GM12878 (cell line): Measurements from ENCODE around the gene LRTM1. TPM values are rescaled to one million over a fixed set of nuclear protein-coding genes. Genes with fewer than 3 reads are reported as not detected.

ENCODE experiments used
- ATAC-seq: fragments of 200-7000 bp; cut with Tn5 transposase; 3 replicates; pipeline ENCODE4 v1.9.1; 2020; ENCODE audit warnings: mild to moderate bottlenecking, moderate library complexity
- BruUV-seq: library from RNA; stranded (reverse); fragments of 400-500 nt; replicated peaks from 2 replicates; lab custom pipeline; 2021; lab: Mats Ljungman, UMichigan
- CTCF ChIA-PET: fragments of 300-600 bp; sonication (Branson Sonifier 250); formaldehyde crosslinking; extraction: SDS; loops from one replicate; lab custom pipeline; 2021; ENCODE audit warnings: inconsistent platforms; lab: Yijun Ruan, JAX
- POLR2A ChIA-PET: fragments of 350-600 bp; formaldehyde crosslinking; extraction: SDS; loops from one replicate; lab custom pipeline; 2021; ENCODE audit warnings: inconsistent platforms; lab: Charles Lee
- RAD21 ChIA-PET: fragments of 300-600 bp; sonication (Branson Sonifier 250); formaldehyde crosslinking; loops from one replicate; lab custom pipeline; 2023; ENCODE audit warnings: antibody characterized with exemption; ENCODE audit not compliant: unreplicated experiment; lab: Charles Lee
- SMC1A ChIA-PET: fragments of 300-600 bp; sonication (Branson Sonifier 250); formaldehyde crosslinking; loops from one replicate; lab custom pipeline; 2023; ENCODE audit not compliant: unreplicated experiment, uncharacterized antibody; lab: Charles Lee
- DNase-seq: peaks from one replicate; pipeline ENCODE4 v3.0.0-alpha.2; 2011; ENCODE audit warnings: low read depth, low spot score
- FAIRE-seq: peaks from 3 replicates; lab custom pipeline; 2011; peaks lifted over from hg19 to GRCh38; lab: Jason Lieb, UNC
- H2AFZ ChIP-seq: 2 replicates; pipeline ENCODE4 v1.6.0; 2011; ENCODE audit warnings: low read depth, low read length, control low read depth; ENCODE audit not compliant: control insufficient read depth
- H3K27ac ChIP-seq: 2 replicates; pipeline ENCODE4 v1.5.1; 2011; ENCODE audit warnings: control low read depth; ENCODE audit not compliant: control insufficient read depth, insufficient read depth
- H3K27me3 ChIP-seq, 2 experiments: replicated peaks in 1 of 2; 2 replicates each; pipeline versions ENCODE4 v1.6.0 to v1.6.1; 2011; ENCODE audit warnings: low read length in 1 of 2; ENCODE audit not compliant: control insufficient read depth in 2 of 2, insufficient read depth in 2 of 2
- H3K36me3 ChIP-seq, 2 experiments: 2 replicates each; pipeline ENCODE4 v1.5.1; 2011; ENCODE audit warnings: low read length in 1 of 2; ENCODE audit not compliant: control insufficient read depth in 2 of 2, insufficient read depth in 2 of 2
- H3K4me1 ChIP-seq: 2 replicates; pipeline ENCODE4 v1.6.1; 2011; ENCODE audit warnings: mild to moderate bottlenecking, low read length, moderate library complexity, mixed read lengths; ENCODE audit not compliant: control insufficient read depth, insufficient read depth
- H3K4me2 ChIP-seq: 2 replicates; pipeline ENCODE4 v1.6.0; 2011; ENCODE audit warnings: control low read depth; ENCODE audit not compliant: control insufficient read depth, insufficient read depth
- H3K4me3 ChIP-seq: fragments of 200-600 bp; sonication (generic); 2 replicates; pipeline ENCODE4 v1.5.1; 2016
- H3K79me2 ChIP-seq: 2 replicates; pipeline ENCODE4 v1.6.0; 2011; ENCODE audit warnings: low read length; ENCODE audit not compliant: control insufficient read depth, insufficient read depth
- H3K9ac ChIP-seq: 2 replicates; pipeline ENCODE4 v1.8.0; 2011; ENCODE audit warnings: low read length, control low read depth, mixed read lengths; ENCODE audit not compliant: control insufficient read depth, insufficient read depth
- H3K9me3 ChIP-seq: replicated peaks from 3 replicates; pipeline ENCODE4 v1.5.1; 2011; ENCODE audit warnings: mild to moderate bottlenecking, low read length; ENCODE audit not compliant: control insufficient read depth, insufficient read depth
- H4K20me1 ChIP-seq: 2 replicates; pipeline ENCODE4 v1.6.0; 2011; ENCODE audit not compliant: control insufficient read depth, insufficient read depth
- HDAC2 ChIP-seq: fragments of 200-600 bp; sonication (generic); IDR thresholded peaks from 2 replicates; pipeline ENCODE4 v1.6.1; 2017
- MXI1 ChIP-seq: fragments of 150-350 bp; IDR thresholded peaks from 2 replicates; pipeline ENCODE4 v1.6.1; 2011; ENCODE audit warnings: low read depth, mild to moderate bottlenecking, inconsistent platforms, low read length, improper control_type of control experiment
- NBN ChIP-seq: fragments of 450-650 bp; IDR thresholded peaks from 2 replicates; pipeline ENCODE4 v1.6.1; 2016
- NKRF ChIP-seq: fragments of 450-650 bp; conservative IDR thresholded peaks from 2 replicates; pipeline ENCODE4 v1.6.1; 2017; ENCODE audit warnings: mild to moderate bottlenecking, moderate library complexity
- NR2F1 ChIP-seq: fragments of 450-650 bp; conservative IDR thresholded peaks from 2 replicates; pipeline ENCODE4 v1.6.1; 2017; ENCODE audit warnings: mild to moderate bottlenecking
- NRF1 ChIP-seq: conservative IDR thresholded peaks from 2 replicates; pipeline ENCODE4 v1.6.1; 2011; ENCODE audit warnings: mild to moderate bottlenecking, low read depth, low read length, improper control_type of control experiment
- PRDM15 ChIP-seq: fragments of 450-650 bp; formaldehyde crosslinking; IDR thresholded peaks from 2 replicates; pipeline ENCODE4 v1.4.0; 2020; ENCODE audit warnings: mild to moderate bottlenecking, moderate library complexity
- SIN3A ChIP-seq: IDR thresholded peaks from 2 replicates; pipeline ENCODE4 v1.6.1; 2012; ENCODE audit warnings: low read depth, low read length, improper control_type of control experiment
- SREBF1 ChIP-seq: IDR thresholded peaks from 2 replicates; pipeline ENCODE4 v1.6.1; 2012; ENCODE audit warnings: mild to moderate bottlenecking, low read length
- TAF1 ChIP-seq: IDR thresholded peaks from 2 replicates; pipeline ENCODE4 v1.6.1; 2011; ENCODE audit warnings: mild to moderate bottlenecking, low read depth, low read length, borderline replicate concordance
- TARDBP ChIP-seq: IDR thresholded peaks from 2 replicates; pipeline ENCODE4 v1.6.1; 2016; ENCODE audit warnings: borderline replicate concordance
- WGBS: methylation state at CpG from one replicate; pipeline ENCODE4 v1.1.6; 2016; ENCODE audit warnings: low lambda C conversion rate; ENCODE audit not compliant: insufficient replicate concordance, insufficient coverage; ENCODE audit errors: missing lambda C conversion rate; 5-methylcytosine and 5-hydroxymethylcytosine counted together
- in situ Hi-C: fragments of 300-500 bp; cut with MboI; formaldehyde crosslinking; loops from 9 replicates; pipeline ENCODE4 v1.14.3; 2018; ENCODE audit warnings: mixed read lengths
- intact Hi-C: fragments of 100-400 bp; cut with micrococcal nuclease; formaldehyde crosslinking; loops from one replicate; pipeline ENCODE4 v1.14.2; 2022; ENCODE audit not compliant: unreplicated experiment
- polyA plus RNA-seq, 11 experiments: library from polyadenylated mRNA; depleted of rRNA in 4 of 11; unstranded in 6 of 11; stranded (reverse) in 5 of 11; fragments of >200 nt; fragmentation: Nextera tagmentation in 4 of 11; fragmentation: Illumina TruSeq in 1 of 11; extraction: Ambion mirVana in 4 of 11; extraction: Trizol in 1 of 11; gene quantifications; 1 replicate in 1 of 11; 2 replicates in 10 of 11; pipeline versions ENCODE4 v1.2.1 to v1.2.3, GENCODE V29; 2011 to 2016; ENCODE audit warnings: inconsistent platforms in 2 of 11, missing spikeins in 2 of 11, low read depth in 1 of 11
- total RNA-seq, 4 experiments: library from RNA; depleted of rRNA in 3 of 4; stranded (reverse); fragments of >200 nt in 3 of 4; fragmentation: Illumina TruSeq in 1 of 4; extraction: Trizol in 1 of 4; gene quantifications; 2 replicates each; pipeline versions ENCODE4 v1.2.1 to v1.2.3, GENCODE V29; 2013 to 2021

Gene LRTM1
- total and polyA plus RNA-seq, 10 of the 15 experiments (the other 5 are each of a cell fraction or from before 2014, with no cell fraction given): 0.08 TPM; not detected in 9

DNA sequence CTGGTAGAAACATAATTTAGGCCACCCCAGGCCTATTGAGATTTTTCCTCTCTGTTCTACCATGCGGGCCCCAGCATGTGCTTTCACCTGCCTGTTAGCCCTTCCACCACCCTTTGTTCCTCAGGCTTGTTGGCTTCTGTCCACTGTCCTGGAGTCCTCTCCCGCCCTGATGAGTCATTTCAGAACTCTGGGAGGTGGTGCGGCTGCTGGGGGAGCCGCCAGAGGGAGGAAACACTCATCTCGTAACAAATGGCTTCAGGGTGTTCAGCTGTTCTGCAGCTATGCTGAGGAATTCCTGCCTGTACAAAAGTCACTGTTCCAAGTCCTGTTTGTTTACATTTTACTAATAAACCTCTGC, 36.3 kb downstream of the LRTM1 start:
- no peaks in the 10 kb centered on the region; a peak in 1 of 4 replicates for H3K27me3 ChIP-seq
- H3K4me1 ChIP-seq: no peaks in the 10 kb centered on the region
- no peak overlapping the region for H3K9ac ChIP-seq
- H2AFZ ChIP-seq: no peak overlapping the region
- 44% methylated on average over 5 of the region's 5 CpGs for WGBS
- ChIA-PET POLR2A (no interaction called here), CTCF (no interaction called here), RAD21 (no interaction called here), SMC1A (no interaction called here)
- no peaks in the 10 kb centered on the region for H3K36me3 ChIP-seq
- no peaks in the 10 kb centered on the region for H4K20me1 ChIP-seq
- no peak for ATAC-seq
- in situ Hi-C loops: no loop called here
- no peak overlapping the region for H3K4me3 ChIP-seq
- no peak for TF ChIP-seq SIN3A
- no peak for TF ChIP-seq MXI1
- no peak for DNase-seq
- no peak for FAIRE-seq
- intact Hi-C loops: no loop called here
- no peak overlapping the region for H3K4me2 ChIP-seq
- no peaks in the 10 kb centered on the region for H3K9me3 ChIP-seq
- BruUV-seq: no TSS peak
- no peaks in the 10 kb centered on the region for H3K79me2 ChIP-seq
- no peak overlapping the region for H3K27ac ChIP-seq

- no peak for DNase-seq
- no peak overlapping the region for H3K9ac ChIP-seq
- BruUV-seq: no TSS peak
- POLR2A ChIA-PET: no interaction called here
- H3K4me1 ChIP-seq: no peaks in the 10 kb centered on the region
- 9% methylated on average over 3 of the region's 3 CpGs for WGBS
- H3K36me3 ChIP-seq: no peaks in the 10 kb centered on the region
- SMC1A ChIA-PET: no interaction called here
- ATAC-seq: no peak
- H3K4me3 ChIP-seq: no peak overlapping the region
- H3K79me2 ChIP-seq: no peaks in the 10 kb centered on the region
- CTCF ChIA-PET: no interaction called here
- H4K20me1 ChIP-seq: no peaks in the 10 kb centered on the region
- H3K27me3 ChIP-seq: no peaks in the 10 kb centered on the region; a peak in 2 of 4 replicates
- no peak overlapping the region for H2AFZ ChIP-seq
- in situ Hi-C loops (no loop called here), intact Hi-C loops (no loop called here)
- H3K27ac ChIP-seq: no peak overlapping the region
- H3K9me3 ChIP-seq: no peaks in the 10 kb centered on the region
- RAD21 ChIA-PET: no interaction called here
- no peak overlapping the region for H3K4me2 ChIP-seq
- FAIRE-seq: no peak
- TF ChIP-seq NR2F1 (no peak), NKRF (no peak), NRF1 (no peak), HDAC2 (no peak), TAF1 (no peak), PRDM15 (CRISPR knock-in tag) (no peak), NBN (no peak), TARDBP (no peak), SREBF1 (no peak)
Observed at GRCh38 chr3:54889731-54890130, 38.1 kb downstream of the LRTM1 start.
